HG02571 (cell line): ENCODE measurements around the gene RALGAPB.
A peak's percentile ranks its signal among the peaks of the same experiment; 100 is the strongest.
"Not testable (repeated sequence)": the region's sequence is repeated elsewhere in the genome, so short reads cannot be mapped to it uniquely, and the experiment has no call there.

Experiments
- ATAC-seq: cut with Tn5 transposase; IDR thresholded peaks from one replicate; pipeline ENCODE4 v1.9.1; 2021; ENCODE audit warnings: mild to moderate bottlenecking, moderate library complexity; ENCODE audit not compliant: unreplicated experiment

RALGAPB gene

DNA sequence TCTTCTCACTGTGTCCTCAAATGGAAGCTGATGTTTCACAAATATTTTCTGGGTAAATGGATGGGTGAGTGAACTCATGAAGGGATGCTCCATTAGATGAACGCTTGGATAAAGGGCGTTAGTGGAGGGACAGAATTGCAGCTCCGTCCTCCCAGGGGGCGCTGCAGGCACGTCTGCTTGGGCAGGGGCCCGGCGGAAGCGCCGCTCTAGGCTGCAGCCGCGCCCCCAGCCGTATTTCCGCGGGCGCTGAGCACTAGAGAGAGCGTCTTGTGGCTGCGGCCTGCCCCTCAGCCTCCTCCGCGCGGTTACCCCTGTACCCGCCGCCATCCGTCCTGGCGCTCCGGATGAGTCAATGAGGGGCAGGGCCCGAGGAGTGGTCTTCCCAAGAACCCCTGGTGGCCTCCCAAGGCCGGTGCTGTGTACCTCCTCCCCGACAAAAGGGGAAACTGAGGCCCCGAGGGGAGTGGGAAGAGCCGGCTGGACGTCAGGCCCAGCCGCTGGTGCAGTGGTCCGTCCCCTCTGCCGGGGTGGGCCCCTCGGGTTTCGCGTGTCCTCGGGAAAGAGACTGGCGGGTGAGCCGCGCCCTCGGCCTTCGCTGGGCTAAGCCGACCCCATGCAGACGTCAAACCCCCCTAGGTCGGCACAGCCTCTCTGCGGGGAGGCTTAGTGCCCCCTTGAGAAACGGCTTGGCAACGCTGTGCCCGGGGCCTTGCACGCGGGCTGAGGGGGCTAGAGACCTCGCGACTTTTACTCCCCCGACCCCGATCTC, 26.0 kb upstream of the RALGAPB start:
- ATAC-seq: peak; percentile 67

DNA sequence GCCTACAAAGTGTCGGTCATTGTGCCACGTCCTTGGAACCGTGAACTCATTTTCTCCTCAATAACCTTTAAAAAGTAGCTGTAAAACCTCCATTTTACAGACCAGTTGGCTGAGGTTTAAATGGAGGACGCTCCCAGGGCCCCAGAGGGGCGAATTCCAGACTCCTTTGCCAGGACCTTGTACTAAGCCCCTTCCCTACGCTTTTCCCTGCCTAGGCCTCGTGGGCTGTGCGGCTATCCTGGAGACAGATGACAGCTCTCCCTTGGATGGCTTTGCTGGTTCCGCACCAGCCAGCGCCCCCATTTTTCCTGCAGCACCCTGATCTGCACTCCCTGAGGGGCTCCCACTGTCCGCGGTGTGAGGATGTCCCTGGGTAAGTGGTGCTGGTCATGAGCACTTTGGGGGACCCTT, 25.4 kb upstream of the RALGAPB start:
- no peak for ATAC-seq

DNA sequence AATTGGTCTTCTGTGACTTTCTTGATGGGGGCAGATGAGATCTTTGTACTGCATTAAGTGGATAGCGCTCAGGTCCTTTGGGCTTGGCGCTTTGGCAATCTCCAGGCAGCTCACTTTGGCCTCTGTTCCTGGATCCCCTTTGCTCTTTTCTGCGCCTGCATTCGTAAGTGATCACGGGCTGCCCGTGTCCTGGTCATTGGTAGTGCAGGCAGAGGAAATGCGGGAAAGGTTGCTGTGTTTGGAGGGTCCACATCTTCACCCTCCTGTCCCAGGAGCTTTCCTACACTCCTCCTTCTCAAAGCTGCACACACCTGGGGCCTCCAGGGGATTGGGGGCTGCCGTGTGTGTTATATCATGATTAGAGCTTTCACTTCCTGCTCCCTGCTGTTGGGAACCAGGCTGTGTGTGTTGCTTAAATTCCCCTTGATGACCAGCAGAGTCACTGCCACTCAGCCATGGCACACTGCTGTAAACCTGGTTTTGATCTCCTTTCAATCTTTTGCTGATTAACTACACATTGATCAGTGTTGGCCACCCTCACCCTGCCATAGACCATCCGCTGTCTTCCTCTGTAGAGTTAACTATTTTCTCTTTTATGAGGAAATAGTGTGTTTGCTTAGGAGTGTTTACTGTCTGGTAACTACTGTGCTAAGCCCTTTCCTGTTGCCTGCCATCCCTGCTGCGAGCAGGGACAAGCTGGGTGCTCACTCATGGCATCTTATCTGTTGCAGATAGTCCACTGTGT, 24.5 kb upstream of the RALGAPB start:
- ATAC-seq: no peak

DNA sequence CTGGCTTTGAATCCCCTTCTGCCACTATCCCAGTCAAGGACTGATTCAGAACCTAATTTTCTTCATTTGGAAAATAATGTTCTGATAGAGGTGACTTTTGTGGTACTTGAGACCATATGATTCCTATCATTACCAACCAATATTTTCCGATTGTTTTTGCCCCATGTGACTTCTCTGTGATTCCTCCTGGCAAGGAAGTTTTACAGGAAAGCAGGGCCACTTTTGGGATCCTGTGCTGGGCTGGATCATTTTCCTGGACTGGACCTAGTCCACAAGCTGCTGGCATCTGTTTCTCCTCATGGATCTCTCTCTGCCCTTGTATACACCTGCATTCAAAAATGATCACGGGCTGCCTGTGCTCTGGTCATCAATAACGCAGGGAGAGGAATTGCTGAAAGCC, 23.6 kb upstream of the RALGAPB start:
- ATAC-seq: no peak

DNA sequence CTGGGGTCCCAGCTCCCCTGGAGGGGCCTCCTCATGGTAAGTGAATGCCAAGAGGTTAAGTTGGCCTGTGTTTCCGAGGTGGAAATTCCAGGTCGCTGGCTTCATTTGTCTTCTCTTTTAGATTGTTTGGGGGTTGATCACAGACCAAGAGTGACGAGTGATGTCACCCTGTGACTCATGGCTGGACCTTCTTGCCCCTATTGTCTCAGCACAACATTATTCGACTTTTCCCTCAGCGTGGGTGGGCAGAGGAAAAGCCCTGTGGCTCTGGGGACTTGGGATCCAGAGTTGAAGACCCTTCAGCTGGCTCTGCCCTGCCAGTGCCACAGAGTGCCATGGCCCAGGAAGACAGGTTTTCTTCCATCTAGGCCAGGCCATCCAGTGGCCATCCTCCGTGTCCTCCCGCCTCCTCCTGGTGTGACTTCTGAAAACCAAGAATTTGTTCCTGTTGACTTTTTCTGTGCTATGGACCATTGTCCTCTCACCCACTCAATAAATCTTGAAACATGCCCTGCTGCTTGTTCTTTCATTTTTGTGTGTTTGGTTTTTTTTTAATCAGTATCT, 22.1 kb upstream of the RALGAPB start:
- no peak for ATAC-seq

DNA sequence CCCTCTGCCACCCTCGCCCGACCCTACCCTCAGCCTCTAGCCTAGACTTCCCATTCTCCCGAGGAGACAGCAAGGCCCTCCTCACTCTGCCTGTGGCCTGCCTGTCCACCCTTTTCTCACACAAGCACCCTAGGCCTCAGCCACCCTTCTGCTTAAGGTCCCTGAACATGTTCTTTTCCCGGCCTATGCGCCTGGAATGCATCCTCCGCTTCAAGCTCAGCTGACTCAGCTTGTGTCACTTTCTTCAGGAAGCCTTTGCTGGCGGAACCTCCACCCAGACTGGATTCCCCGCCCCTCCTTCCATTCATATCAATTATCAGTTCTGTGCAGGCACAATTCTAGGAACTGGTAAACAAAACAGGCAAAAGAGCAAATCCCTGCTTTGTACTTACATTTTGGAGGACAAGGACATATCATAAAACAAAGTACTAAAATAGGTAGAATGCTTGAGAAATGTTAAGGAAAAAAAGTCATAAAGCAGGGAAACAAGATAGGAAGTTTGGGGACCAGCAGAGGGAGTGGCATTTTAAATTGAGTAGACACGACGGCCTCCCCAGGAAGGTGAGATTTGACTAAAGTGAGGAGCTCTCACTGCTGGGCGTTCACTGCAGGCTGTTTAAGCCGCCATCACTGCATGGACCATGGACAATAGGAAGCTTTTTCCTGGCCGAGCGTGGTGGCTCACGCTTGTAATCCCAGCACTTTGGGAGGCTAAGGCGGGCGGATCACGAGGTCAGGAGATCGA, 19.6 kb upstream of the RALGAPB start:
- ATAC-seq: no peak

DNA sequence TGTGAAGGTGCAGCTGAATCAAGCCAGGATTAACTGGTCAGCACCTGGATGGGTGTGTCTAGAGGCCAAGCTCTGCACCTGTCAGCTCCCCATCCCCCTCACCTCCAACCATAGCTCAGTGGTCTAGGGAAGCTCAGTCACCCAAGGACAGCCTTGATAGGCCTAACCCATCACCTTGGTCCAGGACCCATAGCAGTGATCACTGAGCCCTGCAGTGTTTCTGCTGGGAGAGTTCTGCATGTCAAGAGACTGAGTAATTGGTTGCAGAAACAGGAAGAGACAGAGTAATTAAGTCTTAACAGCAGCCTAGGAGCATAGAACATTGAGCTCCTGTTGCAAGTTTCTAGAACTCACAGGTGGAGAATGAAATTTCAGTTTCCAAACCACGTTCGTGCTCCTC, 18.7 kb upstream of the RALGAPB start:
- no peak for ATAC-seq

DNA sequence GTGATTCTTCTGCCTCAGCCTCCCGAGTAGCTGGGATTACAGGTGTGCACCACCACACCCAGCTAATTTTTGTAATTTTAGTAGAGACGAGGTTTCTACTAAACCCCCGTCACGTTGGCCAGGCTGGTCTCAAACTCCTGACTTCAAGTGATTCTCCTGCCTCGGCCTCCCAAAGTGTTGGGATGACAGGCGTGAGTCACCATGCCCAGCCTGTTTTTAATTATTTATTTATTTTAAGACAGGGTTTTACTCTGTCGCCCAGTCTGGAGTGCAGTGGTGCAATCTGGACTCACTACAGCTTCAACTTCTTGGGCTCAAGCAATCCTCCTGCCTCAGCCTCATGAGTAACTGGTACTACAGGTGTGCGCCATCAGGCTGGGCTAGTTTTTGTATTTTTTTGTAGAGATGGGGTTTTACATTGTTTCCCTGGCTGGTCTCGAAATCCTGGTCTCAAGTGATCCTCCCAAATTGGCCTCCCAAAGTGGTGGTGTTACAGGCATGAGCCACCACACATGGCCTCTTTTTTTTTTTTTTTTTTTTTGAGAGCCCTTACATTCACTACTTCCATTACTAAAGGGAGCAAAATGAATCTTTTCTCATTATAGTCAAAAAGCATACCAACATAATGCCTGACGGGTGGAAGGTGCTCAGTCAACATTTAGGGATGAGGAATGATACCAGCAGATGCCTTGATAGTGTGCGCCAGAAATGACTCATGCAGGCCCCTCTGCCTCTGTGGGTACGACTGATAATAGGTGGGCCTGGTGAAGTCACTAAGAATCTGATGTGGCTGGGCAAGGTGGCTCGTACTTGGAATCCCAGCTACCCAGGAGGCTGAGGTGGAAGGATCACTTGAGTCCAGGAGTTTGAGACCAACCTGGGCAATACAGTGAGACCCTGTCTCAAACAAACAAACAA, 17.8 kb upstream of the RALGAPB start:
- ATAC-seq: no peak

DNA sequence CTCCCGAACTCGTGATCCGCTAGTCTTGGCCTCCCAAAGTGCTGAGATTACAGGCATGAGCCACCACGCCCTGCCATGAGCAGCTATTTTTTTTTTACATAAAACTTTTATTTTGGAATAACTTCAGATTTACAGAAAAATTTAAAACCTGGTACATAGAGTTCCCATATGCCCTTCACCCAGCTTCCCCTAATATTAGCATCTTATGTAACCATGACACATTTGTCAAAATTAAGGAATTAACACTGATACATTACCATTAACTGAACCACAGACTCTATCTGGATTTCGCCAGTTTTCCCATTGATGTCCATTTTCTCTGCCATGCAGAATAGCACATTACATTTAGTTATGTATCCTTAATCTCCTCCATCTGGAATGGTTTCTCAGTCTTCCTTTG, 14.3 kb upstream of the RALGAPB start:
- no peak for ATAC-seq

DNA sequence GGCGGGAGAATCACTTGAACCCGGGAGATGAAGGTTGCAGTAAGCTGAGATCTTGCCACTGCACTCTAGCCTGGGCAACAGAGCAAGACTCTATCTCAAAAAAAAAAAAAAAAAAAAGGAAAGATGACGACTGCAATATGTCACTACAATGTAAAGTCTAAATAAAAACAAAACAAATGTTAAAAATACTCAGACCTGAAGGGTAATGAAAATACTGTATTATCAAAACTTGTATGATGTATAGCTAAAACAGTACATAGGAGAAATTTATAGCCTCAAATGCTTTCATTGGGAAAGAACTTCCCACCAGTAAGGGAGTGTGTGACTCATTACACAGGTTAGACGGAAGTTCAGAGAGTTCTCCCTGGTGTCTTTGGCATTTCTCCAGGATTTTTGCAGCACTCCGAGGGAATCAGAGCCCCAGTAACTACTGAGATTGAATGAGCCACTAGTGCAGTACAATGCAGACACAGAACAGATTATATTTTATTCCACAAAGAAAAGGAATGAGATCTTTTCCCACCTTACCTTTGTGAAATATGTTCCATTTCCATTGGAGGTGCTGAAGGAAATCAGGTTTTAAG, 12.5 kb upstream of the RALGAPB start:
- ATAC-seq: no peak

DNA sequence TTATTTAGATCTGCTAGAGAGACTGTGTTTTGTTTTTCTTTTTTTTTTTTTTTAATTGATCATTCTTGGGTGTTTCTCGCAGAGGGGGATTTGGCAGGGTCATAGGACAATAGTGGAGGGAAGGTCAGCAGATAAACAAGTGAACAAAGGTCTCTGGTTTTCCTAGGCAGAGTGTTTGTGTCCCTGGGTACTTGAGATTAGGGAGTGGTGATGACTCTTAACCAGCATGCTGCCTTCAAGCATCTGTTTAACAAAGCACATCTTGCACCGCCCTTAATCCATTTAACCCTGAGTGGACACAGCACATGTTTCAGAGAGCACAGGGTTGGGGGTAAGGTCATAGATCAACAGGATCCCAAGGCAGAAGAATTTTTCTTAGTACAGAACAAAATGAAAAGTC, 12.0 kb upstream of the RALGAPB start:
- not testable (repeated sequence) for ATAC-seq

DNA sequence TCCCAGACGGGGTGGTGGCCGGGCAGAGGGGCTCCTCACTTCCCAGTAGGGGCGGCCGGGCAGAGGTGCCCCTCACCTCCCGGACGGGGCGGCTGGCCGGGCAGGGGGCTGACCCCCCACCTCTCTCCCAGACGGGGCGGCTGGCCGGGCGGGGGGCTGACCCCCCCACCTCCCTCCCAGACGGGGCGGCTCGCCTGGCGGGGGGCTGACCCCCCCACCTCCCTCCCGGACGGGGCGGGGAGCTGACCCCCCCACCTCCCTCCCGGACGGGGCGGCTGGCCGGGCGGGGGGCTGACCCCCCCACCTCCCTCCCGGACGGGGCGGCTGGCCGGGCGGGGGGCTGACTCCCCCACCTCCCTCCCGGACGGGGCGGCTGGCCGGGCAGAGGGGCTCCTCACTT, 11.5 kb upstream of the RALGAPB start:
- not testable (repeated sequence) for ATAC-seq

DNA sequence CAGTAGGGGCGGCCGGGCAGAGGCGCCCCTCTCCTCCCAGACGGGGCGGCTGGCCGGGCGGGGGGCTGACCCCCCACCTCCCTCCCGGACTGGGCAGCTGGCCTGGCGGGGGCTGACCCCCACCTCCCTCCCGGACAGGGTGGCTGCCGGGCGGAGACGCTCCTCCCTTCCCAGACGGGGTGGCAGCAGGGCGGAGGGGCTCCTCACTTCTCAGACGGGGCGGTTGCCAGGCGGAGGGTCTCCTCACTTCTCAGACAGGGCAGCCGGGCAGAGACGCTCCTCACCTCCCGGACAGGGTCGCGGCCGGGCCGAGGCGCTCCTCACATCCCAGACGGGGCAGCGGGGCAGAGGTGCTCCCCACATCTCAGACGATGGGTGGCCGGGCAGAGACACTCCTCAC, 11.1 kb upstream of the RALGAPB start:
- ATAC-seq: not testable (repeated sequence)

DNA sequence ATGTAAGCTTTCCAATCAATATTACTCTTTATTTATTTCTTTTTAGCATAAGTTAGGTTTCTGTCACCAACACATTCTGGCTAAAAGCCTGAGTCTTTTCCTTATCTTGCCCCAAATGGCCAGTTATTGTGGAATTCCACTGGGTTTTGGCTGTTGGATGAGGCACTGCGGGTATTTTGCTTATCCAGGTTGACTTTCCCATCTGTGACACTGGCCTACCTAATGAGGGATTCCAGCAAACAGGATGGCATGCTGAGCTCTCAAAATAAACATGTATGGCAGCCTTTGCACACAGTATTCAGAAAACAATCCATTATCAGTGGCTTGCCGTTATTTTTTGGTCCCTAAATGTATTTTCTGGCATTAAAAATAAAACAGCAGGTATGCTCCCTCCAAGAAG, 6.5 kb upstream of the RALGAPB start:
- no peak for ATAC-seq

DNA sequence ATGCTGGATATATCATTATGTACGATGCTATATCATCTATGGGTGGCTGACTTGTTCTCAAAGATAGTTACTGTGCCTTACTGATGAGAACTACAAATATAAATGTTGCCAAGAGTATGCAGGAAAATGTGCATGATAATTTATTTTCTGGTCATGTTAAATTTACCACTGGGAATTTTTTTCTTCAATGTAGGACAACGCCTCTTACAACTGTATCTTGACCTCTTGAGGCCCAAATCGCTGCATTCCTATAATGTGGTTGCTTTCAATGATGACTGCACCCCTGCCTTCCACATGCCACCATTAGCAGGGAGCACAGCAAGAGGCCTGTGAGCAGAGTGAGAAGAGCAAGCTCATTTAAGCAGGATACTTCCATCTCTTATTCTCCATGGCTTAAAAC, 5.7 kb upstream of the RALGAPB start:
- ATAC-seq: no peak

DNA sequence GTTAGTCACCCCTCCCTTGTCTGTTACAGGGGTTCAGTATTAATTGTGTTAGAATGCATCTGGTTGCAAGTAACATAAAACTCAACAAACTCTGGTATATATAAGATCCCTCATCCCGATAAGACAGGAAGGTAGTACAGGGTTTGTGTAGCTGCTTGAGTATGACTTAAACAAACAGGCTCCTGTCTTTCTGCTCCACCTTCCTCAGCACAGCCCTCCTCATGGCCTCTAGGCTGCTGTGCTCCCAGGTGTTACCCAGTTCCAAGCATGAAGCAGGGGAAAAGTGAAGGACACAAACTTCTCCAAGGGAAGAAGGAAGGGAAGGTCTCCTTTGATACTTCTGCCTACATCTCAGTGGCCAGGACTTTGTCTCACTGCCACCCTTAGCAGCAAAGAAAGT, 1.4 kb upstream of the RALGAPB start:
- no peak for ATAC-seq

DNA sequence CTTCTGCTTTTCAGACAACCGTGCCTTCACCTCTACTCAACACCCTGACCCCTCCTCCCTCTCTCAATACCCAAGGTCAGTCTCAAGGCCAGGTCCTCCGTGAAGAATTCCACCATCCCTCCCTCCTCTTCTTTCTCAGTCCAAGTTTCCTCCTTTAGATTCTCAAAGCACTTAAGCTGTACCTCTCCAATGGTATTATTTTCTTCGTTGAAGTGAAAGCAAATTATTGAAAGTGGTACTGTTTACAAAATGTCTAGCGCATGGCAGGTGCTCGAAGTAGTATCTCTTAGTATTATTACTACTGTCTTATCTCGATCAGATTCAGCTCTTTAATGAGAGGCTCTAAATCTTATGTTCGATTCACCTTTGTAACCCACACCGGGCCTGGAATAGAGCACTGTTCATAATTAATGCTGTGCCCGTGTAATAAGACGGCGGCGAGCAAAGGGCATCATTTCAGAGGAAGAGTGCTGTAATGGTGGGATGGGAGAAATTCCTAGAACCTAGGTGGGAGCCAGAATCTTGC, 593 bp upstream of the RALGAPB start:
- no peak for ATAC-seq

DNA sequence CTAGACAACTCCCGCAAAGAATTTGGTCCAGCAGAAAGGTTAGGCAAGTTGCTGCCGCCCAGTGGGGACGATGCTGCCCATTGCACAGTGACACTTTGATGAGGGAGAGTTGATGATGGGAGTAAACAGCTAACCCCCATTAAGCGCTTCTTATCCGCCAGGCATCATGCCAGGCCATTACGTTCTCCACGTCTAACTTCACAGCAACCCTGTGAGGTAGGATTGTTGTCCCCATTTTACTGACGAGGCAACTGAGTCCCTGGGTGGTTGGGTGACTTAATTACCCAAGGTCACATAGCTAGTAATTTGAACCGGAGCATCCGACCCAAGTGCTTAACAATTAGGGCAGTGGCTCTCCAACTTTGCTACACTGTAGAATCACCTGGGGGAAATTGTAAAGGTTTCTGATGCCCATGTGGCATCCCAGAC, 738 bp downstream of the RALGAPB start:
- ATAC-seq: peak; percentile 9

DNA sequence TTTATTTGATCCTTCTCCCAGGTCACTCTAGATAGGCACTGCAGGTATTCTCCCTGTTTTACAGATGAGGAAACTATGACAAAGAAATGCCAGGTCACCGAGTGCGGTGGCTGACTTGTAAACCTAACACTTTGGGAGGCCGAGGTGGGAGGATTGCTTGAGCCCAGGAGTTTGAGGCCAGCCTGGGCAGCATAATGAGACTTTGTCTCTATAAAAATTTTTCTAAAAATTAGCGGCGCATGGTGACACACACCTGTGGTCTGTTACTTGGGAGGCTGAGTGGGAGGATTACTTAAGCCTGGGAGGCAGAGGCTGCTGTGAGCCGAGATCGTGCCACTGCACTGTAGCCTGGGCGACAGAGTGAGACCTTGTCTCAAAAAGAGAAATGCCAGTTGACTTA, 5.1 kb downstream of the RALGAPB start:
- no peak for ATAC-seq

DNA sequence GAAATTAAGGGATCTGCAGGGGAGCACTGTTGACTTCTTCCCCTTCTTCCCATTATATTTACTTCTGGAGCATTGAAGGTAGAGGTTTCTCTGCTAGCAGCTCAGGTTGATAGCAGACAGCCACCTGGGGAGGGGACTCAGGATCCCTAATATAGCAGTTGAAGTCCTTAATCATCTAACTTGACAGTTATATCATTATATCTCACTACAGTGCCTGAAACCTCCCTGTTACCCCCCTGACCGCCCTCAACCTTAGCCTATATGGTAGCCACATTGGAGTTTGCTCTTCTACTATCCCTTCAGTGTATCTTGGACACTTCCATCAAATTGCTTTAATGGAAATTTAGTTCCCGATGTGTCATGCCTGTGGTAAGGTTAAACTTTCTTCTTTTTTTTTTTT, 7.0 kb downstream of the RALGAPB start:
- no peak for ATAC-seq
